Cerebellar nuclear complex (tissue), 1 donor: ENCODE measurements around the gene SMTNL2.
"Not testable (repeated sequence)": the region's sequence is repeated elsewhere in the genome, so short reads cannot be mapped to it uniquely, and the experiment has no call there.

Source experiments
- DNase-seq, 2 experiments: peaks; one replicate each; lab custom pipeline; 2025; lab: John Stamatoyannopoulos, UW

Gene SMTNL2

DNA sequence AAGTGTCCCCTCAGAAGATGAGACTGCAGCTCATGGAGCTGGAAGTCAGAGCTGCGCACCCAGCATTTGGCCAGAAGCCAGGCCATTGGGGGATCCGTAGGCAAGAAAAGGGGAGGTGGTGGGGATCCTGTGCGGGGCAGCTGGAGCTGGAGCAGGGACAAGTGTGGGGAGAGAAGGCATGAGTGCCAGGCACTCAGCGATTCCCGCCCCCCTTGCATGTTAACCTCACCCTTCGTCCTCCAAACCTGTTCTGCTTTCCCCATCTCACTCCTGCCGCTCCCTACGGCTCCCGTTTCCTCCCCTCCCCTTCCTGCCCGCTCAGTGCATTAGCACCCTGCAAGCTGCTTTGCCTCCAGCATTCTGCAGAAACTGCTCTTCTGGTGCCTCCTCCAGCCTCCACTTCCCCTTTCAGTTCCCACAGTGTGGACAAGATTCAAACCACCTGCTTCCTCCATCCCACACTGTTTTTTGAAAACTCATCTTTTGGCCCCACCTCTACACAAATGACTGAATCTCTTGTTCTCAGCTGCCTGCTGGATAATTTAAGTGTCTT, 51.6 kb downstream of the SMTNL2 start:
- no peak for DNase-seq

DNA sequence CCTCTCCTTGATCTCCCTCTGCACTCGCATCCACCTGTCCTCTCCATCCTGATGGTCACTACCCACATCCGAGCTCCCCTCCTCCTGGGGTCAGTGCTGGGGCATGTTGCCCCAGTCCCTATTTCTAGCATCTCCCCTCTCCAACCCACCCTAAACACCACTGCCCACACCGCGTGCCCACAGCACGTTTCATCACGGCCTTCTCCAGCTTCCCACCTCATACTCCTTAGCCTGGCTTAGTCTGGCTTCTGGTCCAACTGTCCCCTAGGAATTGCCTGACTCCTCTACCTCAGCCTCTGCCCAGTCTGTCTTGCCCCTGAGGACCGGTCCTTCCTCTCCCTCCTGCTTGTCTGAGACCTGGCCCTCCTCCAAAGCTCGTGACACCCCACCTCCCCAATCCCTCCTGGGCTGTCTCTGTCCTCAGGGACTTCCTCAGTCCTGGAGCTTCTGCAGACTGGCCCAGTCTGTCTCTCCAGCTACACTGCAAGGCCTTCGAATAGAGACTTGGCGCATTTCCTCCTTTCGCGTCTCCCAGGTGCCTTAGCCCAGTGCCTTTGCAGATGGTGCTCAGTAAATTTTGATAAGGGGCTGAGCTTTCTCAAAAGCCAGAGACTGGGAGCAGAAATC, 52.3 kb downstream of the SMTNL2 start:
- DNase-seq = no peak

DNA sequence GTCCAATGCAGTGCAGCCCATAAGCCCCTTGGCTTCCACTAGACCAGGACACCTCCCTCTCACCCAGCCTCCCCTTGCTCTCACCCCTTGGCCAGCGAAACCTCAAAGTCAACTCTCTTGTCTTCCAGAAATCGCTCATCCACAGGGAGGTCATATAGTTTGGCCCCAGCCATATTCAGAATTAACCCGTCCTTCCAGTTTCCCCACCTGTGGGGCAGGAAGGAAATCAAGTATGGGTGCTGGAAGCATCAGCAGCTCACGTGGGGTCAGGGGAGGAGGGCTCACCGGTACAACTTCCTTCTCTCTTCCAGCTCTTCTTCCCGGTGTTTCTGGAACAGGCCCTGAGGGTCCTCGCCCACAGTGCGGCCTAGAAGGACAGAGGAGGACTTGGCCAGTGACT, 54.4 kb downstream of the SMTNL2 start:
- not testable (repeated sequence) for DNase-seq

DNA sequence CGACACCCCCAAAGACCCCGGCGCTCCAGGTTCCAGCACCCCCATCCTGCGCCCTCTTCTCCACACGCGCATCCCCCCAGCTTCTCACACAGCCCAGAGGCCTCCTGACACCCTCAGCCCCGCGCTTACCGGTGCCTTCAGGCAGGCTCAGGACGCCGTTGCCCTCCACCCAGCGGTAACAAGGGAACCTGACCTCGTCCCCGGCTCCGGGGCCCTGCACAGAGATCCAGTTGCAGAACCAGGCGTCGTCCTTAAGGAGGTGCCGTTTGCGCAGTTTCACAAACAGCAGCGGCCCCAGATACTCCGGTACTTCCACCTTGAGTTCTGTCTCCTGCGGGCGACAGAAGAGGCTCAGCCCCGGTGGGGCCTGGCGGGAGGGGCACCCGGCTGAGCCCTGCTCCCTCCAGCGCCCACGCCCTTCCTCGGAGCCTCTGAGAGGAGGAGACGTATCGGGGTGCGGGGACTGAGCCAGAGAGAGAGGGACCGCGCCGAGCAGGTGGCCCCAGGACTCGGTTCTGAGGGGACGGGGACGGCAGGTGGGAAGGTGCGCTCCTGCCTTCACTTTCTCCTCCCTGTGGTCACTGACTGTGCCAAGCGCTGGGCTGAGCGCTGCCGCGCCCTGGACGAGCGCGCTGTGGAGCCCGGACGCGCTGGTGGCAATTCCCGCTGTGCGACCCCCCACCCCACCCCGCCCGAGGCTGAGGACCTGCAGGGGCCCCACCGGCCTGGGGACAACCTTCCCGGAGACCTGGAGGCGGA, 55.2 kb downstream of the SMTNL2 start:
- not testable (repeated sequence) for DNase-seq

DNA sequence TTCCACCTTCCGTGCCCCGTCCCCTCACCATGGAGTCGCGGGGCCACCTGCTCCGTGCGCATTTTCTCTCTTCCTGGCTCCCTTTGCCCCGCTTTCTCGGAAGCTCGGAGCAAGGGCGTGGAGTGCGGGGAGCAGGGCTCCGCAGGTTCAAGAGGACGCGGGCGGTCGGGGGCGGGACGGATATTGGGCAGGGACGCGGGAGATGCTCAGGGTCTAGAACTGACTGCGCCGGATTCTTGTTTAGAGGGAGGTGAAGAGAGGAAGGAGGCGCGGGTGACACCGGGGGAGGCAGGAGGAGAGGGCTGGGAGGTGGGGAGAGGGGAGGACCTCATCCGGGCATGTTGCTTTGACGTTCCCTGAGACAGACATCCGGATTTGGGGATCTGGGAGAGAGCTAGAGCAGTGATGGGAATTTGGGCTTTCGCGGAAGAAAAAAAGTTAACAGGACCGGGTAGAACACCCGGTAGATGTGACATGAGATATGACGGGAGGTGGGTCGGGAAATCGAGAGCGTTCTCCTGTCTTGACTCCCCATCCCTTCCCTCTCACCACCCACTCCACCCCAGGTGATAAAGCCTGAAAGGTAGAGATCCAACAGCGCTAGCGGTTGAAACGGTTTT, 56.4 kb downstream of the SMTNL2 start:
- not testable (repeated sequence) for DNase-seq

DNA sequence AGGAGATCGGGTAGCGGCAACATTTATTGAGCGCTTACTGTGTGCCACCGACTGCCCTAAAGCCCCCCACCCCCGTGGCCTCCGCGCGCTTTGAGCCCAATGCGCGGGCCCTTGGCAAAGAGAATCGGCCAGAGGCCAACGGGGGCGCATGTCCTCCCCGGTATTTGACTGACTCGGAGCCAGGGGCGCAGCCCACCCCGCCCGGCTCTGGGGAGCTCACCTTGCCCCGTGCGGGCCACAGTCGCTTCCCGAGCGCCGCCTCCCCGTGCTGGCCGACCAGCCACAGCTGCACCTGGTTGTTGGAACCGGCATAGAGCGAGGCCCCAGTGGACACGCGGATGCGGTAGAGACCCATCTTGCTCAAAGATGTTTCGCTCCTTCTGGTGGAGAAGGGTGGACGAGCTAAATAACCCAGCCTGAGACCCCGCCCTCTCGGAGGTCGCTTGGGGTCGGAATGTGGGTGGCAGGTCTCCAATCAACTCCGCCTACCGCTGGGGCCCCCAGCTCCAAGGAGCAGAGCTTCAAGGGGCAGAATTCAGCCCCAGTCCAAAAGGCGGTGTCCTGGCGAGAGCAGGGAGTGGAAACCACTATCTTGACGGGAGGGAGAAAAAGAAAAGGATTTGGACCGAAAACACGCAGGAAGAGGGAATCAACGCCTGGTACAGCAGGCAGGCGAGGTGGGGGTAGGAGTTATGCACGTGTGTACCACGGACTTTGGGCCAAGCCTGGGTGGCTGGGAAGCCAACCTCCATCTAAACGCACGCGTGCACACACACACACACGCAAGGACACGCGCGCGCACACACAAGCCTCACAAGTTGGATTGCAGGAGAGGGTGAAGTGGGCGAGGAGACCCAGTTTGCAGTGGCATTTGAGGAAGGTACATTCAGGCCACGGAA, 57.2 kb downstream of the SMTNL2 start, which contains the start of gene ALOX15:
TSS of gene ALOX15 (minus strand) at position 382 of the 899 bp plus-strand sequence. CDS start at position 355, 27 bp downstream.
- no peak for DNase-seq

DNA sequence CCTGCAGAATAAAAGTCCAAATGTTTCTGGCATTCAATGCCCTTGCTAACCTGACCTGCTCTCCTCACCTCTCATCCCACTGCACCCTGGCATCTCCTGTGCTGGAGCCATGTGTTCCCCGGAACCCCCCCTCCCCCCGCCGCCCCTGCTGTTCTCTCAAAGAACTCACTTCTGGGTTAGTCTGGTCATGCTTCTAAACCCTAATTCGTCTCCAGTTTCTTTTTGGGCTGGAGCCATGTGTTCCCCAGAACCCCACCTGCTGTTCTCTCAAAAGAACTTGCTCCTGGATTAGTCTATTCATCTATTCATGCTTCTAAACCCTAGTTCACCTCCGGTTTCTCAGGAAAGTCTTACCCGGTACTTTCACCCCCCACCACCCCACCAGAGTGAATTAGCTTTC, 58.0 kb downstream of the SMTNL2 start:
- DNase-seq = no peak

- no peak for DNase-seq
Observed at GRCh38 chr17:4643676-4644075, 59.3 kb downstream of the SMTNL2 start.

- no peak for DNase-seq
Observed at GRCh38 chr17:4645642-4646041, 61.3 kb downstream of the SMTNL2 start.

DNA sequence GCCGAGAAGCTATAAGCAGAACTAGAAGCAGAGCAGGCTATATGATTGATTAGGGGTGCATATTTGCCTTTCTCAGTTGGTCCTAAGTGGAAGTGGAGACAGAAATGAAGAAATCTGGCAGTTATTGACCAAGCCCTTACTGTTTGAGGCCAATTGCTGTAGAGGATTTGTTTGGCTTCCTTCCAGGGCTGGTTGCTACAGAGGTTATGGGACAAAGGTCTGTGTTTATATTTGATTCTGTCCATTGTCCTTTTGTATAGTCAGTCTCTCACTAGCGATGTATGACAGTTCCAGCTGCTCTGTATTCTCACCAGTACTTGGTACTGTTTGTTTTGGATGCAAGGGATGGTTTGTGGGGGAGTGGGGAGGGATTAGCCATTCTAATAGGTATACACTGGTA, 64.4 kb downstream of the SMTNL2 start:
- no peak for DNase-seq

GRCh38 chr17:4652997-4653396, 68.7 kb downstream of the SMTNL2 start:
- no peak for DNase-seq

GRCh38 chr17:4655933-4656332, 71.6 kb downstream of the SMTNL2 start:
- DNase-seq = not testable (repeated sequence)

- DNase-seq = no peak
Observed at GRCh38 chr17:4657678-4658077, 73.3 kb downstream of the SMTNL2 start.
